ENCODE results near the gene MYLIP. TPM values are rescaled to one million over a fixed set of nuclear protein-coding genes. Genes with fewer than 3 reads are reported as not detected.

MYLIP gene
- 10.4 and 17.1 TPM in 2 replicates for polyA plus RNA-seq

DNA sequence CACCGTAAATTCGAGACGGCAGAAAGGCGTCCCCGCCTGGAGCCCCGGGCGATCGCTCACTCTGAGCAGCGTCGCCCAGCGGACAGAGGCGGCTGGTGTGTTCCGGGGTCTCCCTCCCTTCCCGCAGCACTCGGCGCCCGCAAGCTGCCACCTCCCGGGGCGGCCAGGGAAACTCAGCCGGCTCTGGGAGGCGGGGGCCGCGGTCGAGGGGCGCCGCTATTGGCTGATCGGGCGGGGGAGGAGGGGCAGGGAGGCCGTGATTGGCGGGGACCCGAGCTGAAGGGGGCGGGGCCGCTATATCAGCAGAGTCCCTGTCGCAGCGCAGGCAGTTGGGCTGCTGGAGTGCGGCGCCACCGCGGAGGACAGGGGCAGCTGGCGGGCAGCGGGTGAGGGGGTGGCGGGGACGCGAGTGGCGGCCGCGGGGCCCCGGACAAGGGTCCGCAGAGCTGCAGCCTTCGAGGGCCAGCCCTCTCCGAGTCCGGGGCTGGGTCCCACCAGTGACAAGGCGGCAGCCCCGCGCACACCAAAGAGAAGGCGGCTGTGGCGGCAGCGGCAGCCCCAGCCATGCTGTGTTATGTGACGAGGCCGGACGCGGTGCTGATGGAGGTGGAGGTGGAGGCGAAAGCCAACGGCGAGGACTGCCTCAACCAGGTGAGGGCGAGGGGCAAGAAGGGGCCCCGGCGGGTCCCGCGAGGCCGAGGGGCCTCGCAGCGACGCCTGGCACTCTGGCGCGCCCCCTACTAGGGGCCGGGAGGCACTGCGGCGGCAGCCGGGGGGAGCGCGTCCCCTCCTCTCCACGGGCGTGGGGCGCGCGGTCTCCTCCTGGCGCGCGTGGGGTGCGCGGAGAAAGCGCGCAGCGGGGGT lies at the start of gene MYLIP:
TSS of gene MYLIP (plus strand) at position 328 of the 864 bp plus-strand sequence. CDS start at position 565, 237 bp downstream.

Other genes starting within 250 kb of the MYLIP start
- 23.8 and 55.6 TPM in 2 replicates for gene GMPR, start 109.5 kb downstream of the MYLIP start, polyA plus RNA-seq